HG02798 (cell line): ENCODE results near the gene AFMID.
"Not testable (repeated sequence)": the region's sequence is repeated elsewhere in the genome, so short reads cannot be mapped to it uniquely, and the experiment has no call there.

ENCODE experiments used
- ATAC-seq: cut with Tn5 transposase; IDR thresholded peaks from one replicate; pipeline ENCODE4 v1.9.1; 2021; ENCODE audit warnings: mild to moderate bottlenecking; ENCODE audit not compliant: unreplicated experiment, poor library complexity

AFMID gene

GRCh38 chr17:78186692-78187595 is at the start of gene AFMID, which contains the start of gene TK1:
Gene AFMID (plus strand): TSS chr17:78187362. CDS start chr17:78187371, 9 bp downstream.
Gene TK1 (minus strand): TSS chr17:78187052. CDS start chr17:78186994, 58 bp downstream.
- peak; percentile 91 for ATAC-seq

- ATAC-seq, result no peak
Observed at GRCh38 chr17:78137392-78138203, 49.6 kb upstream of the AFMID start.

GRCh38 chr17:78138204-78139060 is 48.7 kb upstream of the AFMID start:
- ATAC-seq, result no peak

GRCh38 chr17:78139861-78140168 is 47.3 kb upstream of the AFMID start:
- not testable (repeated sequence) for ATAC-seq

- peak; percentile 74 for ATAC-seq
Observed at GRCh38 chr17:78140169-78141051, 46.8 kb upstream of the AFMID start.

- ATAC-seq, result no peak
Observed at GRCh38 chr17:78141437-78142118, 45.6 kb upstream of the AFMID start.

GRCh38 chr17:78142119-78142861 is 44.9 kb upstream of the AFMID start:
- no peak for ATAC-seq

GRCh38 chr17:78143214-78144146 is 43.7 kb upstream of the AFMID start:
- ATAC-seq, result no peak

GRCh38 chr17:78144147-78144719 is 42.9 kb upstream of the AFMID start:
- no peak for ATAC-seq

- ATAC-seq, result no peak
Observed at GRCh38 chr17:78144736-78145641, 42.2 kb upstream of the AFMID start.

GRCh38 chr17:78146471-78146869 is 40.7 kb upstream of the AFMID start:
- no peak for ATAC-seq

- ATAC-seq, result no peak
Observed at GRCh38 chr17:78146881-78147280, 40.3 kb upstream of the AFMID start.

GRCh38 chr17:78147315-78147998 is 39.7 kb upstream of the AFMID start:
- ATAC-seq, result peak; percentile 50

- ATAC-seq, result no peak
Observed at GRCh38 chr17:78148286-78149016, 38.7 kb upstream of the AFMID start.
